ENCODE data around the gene GPR85.
"Not testable (repeated sequence)": the region's sequence is repeated elsewhere in the genome, so short reads cannot be mapped to it uniquely, and the experiment has no call there.

The GPR85 gene

GRCh38 chr7:113083816-113084495 lies 2.7 kb downstream of the GPR85 start:
- DNase-seq, result no peak

DNA sequence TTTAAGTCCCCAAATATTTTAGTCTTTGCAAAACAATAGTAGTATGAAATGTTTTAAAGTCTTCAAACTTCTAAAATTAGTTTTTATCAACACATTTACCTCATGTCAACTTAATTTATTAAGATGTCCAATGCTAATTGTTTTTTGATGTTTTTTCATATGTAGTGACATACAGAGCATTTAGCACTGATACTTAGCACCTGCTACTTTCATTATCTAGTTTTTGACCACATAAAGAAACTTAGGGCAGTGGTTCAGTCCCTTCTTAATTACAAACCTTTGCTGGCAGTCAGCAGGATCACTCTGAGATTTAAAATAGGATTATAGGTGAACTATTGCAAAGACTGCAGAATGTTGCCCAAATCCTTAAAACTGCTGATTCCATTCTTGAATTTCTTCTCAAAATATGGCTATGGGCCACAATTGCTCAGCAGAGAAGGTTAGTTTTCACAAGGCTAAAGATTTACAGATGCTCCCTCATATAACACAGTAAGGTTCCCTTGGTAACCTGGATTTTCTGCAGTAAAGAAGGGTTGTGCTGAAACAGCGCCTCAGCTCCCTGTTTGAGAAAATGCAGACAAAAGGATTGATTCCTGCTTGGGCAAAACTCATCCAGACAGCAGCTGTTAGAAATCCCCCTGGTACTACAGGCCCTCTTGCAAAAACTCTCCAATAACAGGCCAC lies 3.4 kb downstream of the GPR85 start:
- peak; percentile 1 for DNase-seq

DNA sequence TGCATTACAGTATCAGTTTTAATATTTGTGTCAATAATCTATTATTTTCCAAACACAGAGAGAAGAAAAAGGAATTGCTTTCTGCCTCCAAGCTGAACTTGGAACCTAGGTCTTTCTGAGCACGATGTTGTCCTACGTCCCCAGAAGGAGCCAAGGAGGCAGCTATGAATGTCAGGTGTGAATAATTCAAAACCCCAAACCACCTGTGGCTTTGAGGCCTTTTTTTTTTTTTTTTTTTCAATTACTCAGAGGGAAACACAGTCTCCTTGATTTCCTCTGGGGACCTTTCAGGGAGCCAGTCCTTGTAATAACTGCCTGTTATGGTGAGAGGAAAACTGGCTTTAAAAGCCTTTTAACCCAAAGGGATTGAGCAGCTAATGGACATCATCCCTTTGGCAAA lies 8.3 kb downstream of the GPR85 start:
- no peak for DNase-seq

DNA sequence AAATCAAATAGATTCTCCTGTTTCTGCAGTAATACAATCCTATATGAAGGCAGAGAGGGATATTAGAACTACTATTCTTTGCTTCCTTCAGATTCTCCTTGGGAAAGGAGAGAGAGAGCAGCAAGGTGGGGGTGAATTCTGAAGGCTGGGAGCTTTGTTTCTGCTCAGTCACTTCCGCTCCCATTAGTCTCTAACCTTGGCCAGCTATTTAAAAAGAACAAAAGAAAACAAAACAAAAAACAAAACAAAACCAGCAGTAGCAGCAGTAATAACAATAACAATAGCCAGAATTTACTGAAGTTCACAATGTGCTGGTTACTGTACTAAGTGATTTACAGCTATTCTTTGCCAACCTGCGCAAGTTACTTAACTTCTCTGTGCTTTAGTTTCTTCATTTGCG lies 9.9 kb downstream of the GPR85 start:
- DNase-seq, result no peak

GRCh38 chr7:113071465-113071864 lies 15.2 kb downstream of the GPR85 start:
- peak; percentile 92 for DNase-seq

DNA sequence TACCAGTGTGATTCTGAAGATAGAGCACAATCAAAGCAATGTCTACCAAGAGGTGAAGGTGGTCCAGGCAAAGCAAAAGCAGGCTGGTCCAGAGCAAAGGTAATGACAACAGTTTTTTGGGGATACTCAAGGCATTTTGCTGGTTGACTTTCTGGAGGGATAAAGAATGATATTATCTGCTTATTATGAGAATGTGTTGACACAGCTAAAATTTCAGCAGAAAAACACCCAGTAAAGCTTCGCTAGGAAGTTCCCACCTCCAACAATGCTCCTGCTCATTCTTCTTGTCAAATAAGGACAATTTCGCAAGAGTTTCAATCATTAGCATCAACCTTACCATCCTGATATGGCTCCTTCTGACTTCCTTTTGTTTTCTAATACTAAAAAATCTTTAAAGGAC lies 24.1 kb downstream of the GPR85 start:
- DNase-seq, result no peak

DNA sequence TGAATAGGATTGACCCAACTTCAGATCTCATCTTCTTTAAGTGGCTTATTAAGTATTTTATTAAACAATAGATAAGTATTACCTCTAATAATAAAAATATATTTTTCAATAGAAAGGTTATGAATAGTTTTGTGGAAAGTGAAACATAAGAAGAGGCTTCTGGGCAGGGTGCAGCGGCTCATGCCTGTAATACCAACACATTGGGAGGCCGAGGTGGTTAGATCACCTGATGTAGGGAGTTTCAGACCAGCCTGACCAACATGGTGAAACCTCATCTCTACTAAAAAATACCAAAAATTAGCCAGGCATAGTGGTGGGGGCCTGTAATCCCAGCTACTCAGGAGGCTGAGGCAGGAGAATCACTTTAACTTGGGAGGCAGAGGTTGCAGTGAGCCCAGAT lies 26.5 kb downstream of the GPR85 start:
- no peak for DNase-seq

DNA sequence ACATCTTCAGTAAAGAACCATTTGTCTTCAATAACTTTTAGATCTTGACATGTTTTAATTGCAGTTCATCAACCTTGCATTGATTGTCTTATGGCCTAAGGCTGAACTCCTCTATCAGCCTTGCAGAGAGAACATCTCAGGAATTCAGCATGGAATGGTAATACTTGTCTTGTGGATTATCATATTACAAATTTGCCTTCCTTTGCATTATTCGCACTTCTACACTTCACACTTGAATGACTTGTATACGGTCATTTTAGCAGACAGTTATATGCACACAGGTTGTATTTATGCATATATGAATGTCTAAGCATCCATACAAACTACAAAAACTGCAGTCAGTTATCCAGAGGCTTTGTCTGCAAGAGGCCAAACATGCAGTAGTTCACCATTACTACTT lies 31.7 kb downstream of the GPR85 start:
- DNase-seq, result no peak

GRCh38 chr7:113054272-113054671 lies 32.4 kb downstream of the GPR85 start:
- not testable (repeated sequence) for DNase-seq

GRCh38 chr7:113049221-113049620 lies 37.4 kb downstream of the GPR85 start:
- DNase-seq, result not testable (repeated sequence)

GRCh38 chr7:113046453-113046852 lies 40.2 kb downstream of the GPR85 start:
- no peak for DNase-seq

- DNase-seq, result no peak
Measured at GRCh38 chr7:113045379-113045778, 41.2 kb downstream of the GPR85 start.

DNA sequence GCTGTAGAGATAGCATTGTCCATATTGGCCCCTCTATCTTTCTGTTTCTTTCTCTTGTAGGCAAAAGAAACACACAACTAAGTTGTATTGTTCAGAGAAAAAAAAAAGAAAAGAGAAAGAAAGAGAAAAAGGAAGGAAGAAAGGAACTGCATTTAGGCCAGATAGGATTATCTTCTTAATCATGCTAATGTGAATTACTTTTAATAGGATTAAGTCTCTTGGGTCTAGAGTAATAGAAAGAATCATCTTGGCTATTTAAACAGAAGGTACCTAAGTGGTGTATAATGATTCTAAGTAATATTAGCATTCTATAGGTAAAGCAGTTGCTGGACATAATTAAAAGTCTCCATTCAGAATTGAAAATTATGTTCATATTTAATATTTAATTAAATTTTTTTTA lies 42.2 kb downstream of the GPR85 start:
- no peak for DNase-seq

GRCh38 chr7:113040849-113041248 lies 45.8 kb downstream of the GPR85 start:
- DNase-seq, result no peak

GRCh38 chr7:113033959-113034358 lies 52.7 kb downstream of the GPR85 start:
- no peak for DNase-seq

Data from MV-4-11 (cell line).